COR-L47 (cell line): ENCODE results near the gene POLE3.
"Not testable (repeated sequence)": the region's sequence is repeated elsewhere in the genome, so short reads cannot be mapped to it uniquely, and the experiment has no call there.

ENCODE experiments used
- DNase-seq: peaks from one replicate; lab custom pipeline; 2025; lab: John Stamatoyannopoulos, UW

POLE3 gene

GRCh38 chr9:113410207-113410864, at the start of gene POLE3, which contains the start of gene C9orf43:
POLE3 (minus strand) TSS chr9:113410675; CDS start chr9:113410293, 382 bp downstream.
C9orf43 (plus strand) TSS chr9:113410747; CDS start chr9:113413494, 2,747 bp downstream.
- peak; percentile 94 for DNase-seq

GRCh38 chr9:113456235-113456634, 45.8 kb upstream of the POLE3 start:
- no peak for DNase-seq

- DNase-seq = no peak
Measured at GRCh38 chr9:113454914-113455761, 44.7 kb upstream of the POLE3 start.

- DNase-seq = no peak
Measured at GRCh38 chr9:113452113-113452605, 41.7 kb upstream of the POLE3 start.

- DNase-seq = no peak
Measured at GRCh38 chr9:113449376-113449775, 38.9 kb upstream of the POLE3 start.

GRCh38 chr9:113446323-113446740, 35.9 kb upstream of the POLE3 start:
- peak; percentile 30 for DNase-seq

- DNase-seq = no peak
Measured at GRCh38 chr9:113444736-113445135, 34.3 kb upstream of the POLE3 start.

- DNase-seq = not testable (repeated sequence)
Measured at GRCh38 chr9:113437716-113438115, 27.2 kb upstream of the POLE3 start.

- no peak for DNase-seq
Measured at GRCh38 chr9:113436728-113437515, 26.4 kb upstream of the POLE3 start.

- no peak for DNase-seq
Measured at GRCh38 chr9:113431191-113431590, 20.7 kb upstream of the POLE3 start.

GRCh38 chr9:113428062-113428615, 17.7 kb upstream of the POLE3 start:
- DNase-seq = no peak

- no peak for DNase-seq
Measured at GRCh38 chr9:113427629-113428028, 17.2 kb upstream of the POLE3 start.

- no peak for DNase-seq
Measured at GRCh38 chr9:113426701-113427100, 16.2 kb upstream of the POLE3 start.

GRCh38 chr9:113425072-113425471, 14.6 kb upstream of the POLE3 start:
- DNase-seq = no peak

- DNase-seq = no peak
Measured at GRCh38 chr9:113421726-113422125, 11.3 kb upstream of the POLE3 start.

- no peak for DNase-seq
Measured at GRCh38 chr9:113417370-113417769, 6.9 kb upstream of the POLE3 start.

- DNase-seq = no peak
Measured at GRCh38 chr9:113416149-113416721, 5.8 kb upstream of the POLE3 start.

GRCh38 chr9:113409883-113410206, 630 bp downstream of the POLE3 start:
- peak; percentile 30 for DNase-seq

GRCh38 chr9:113409481-113409880, 994 bp downstream of the POLE3 start:
- DNase-seq = no peak

GRCh38 chr9:113406873-113407511, 3.5 kb downstream of the POLE3 start:
- DNase-seq = peak; percentile 62

- not testable (repeated sequence) for DNase-seq
Measured at GRCh38 chr9:113406353-113406752, 4.1 kb downstream of the POLE3 start.
